Stomach (tissue), 4 donors: ENCODE measurements around the gene CCDC183.

Source experiments
- CTCF ChIP-seq, 7 experiments: fragments of 450-650 bp in 4 of 7; fragments of 200-600 bp in 3 of 7; sonication (generic) in 3 of 7; IDR thresholded peaks; one replicate each; pipeline ENCODE4 v1.5.1; 2016 to 2019; ENCODE audit warnings: antibody characterized with exemption in 7 of 7, control low read depth in 2 of 7, mild to moderate bottlenecking in 1 of 7
- POLR2A ChIP-seq, 4 donors: fragments of 450-650 bp; IDR thresholded peaks; one replicate each; pipeline ENCODE4 v1.6.1; 2016; ENCODE audit warnings: antibody characterized with exemption in 4 of 4, control low read depth in 2 of 4, mild to moderate bottlenecking in 1 of 4, moderate library complexity in 1 of 4

GRCh38 chr9:136806631-136807201, 10.6 kb downstream of the CCDC183 start:
- TF ChIP-seq POLR2A (IDR thresholded peaks at IDR 0.05): no peak
- TF ChIP-seq CTCF (IDR thresholded peaks at IDR 0.05): no peak
